CD4-positive, alpha-beta T cell treated with Interleukin-15 for 1 hour (primary cell): ENCODE measurements around the gene AIM2.
A peak's percentile ranks its signal among the peaks of the same experiment; 100 is the strongest.
"Not testable (repeated sequence)": the region's sequence is repeated elsewhere in the genome, so short reads cannot be mapped to it uniquely, and the experiment has no call there.

Source experiments
- DNase-seq: peaks from one replicate; pipeline ENCODE4 v3.0.0-alpha.2; 2020

Gene AIM2

GRCh38 chr1:159076438-159077119 lies at the start of gene AIM2:
Gene AIM2, minus strand, starts transcription at chr1:159076766. Its CDS starts 3,267 bp downstream, at chr1:159073499.
- peak; percentile 74 for DNase-seq

- DNase-seq, result no peak
These were observed 47.0 kb upstream of the AIM2 start for GRCh38 chr1:159123587-159123986.

GRCh38 chr1:159122005-159122621 lies 45.5 kb upstream of the AIM2 start:
- DNase-seq, result no peak

GRCh38 chr1:159121526-159121925 lies 45.0 kb upstream of the AIM2 start:
- DNase-seq, result no peak

GRCh38 chr1:159120317-159120716 lies 43.8 kb upstream of the AIM2 start:
- DNase-seq, result no peak

- no peak for DNase-seq
These were observed 37.2 kb upstream of the AIM2 start for GRCh38 chr1:159113596-159114433.

GRCh38 chr1:159103021-159103420 lies 26.5 kb upstream of the AIM2 start:
- not testable (repeated sequence) for DNase-seq

- DNase-seq, result no peak
These were observed 24.0 kb upstream of the AIM2 start for GRCh38 chr1:159100589-159100988.

- no peak for DNase-seq
These were observed 22.0 kb upstream of the AIM2 start for GRCh38 chr1:159098596-159098995.

- no peak for DNase-seq
These were observed 15.6 kb upstream of the AIM2 start for GRCh38 chr1:159092036-159092760.

GRCh38 chr1:159091607-159092031 lies 15.1 kb upstream of the AIM2 start:
- DNase-seq, result no peak

GRCh38 chr1:159091180-159091560 lies 14.6 kb upstream of the AIM2 start:
- DNase-seq, result no peak

GRCh38 chr1:159090286-159091179 lies 14.0 kb upstream of the AIM2 start:
- no peak for DNase-seq

- no peak for DNase-seq
These were observed 12.7 kb upstream of the AIM2 start for GRCh38 chr1:159089184-159089791.

- DNase-seq, result no peak
These were observed 12.1 kb upstream of the AIM2 start for GRCh38 chr1:159088546-159089183.

- no peak for DNase-seq
These were observed 11.5 kb upstream of the AIM2 start for GRCh38 chr1:159088050-159088449.

- DNase-seq, result peak; percentile 32
These were observed 8.3 kb upstream of the AIM2 start for GRCh38 chr1:159084867-159085266.

- DNase-seq, result no peak
These were observed 7.6 kb upstream of the AIM2 start for GRCh38 chr1:159084152-159084551.

GRCh38 chr1:159083013-159083412 lies 6.4 kb upstream of the AIM2 start:
- DNase-seq, result no peak

GRCh38 chr1:159081626-159082025 lies 5.1 kb upstream of the AIM2 start:
- no peak for DNase-seq

- no peak for DNase-seq
These were observed 3.0 kb upstream of the AIM2 start for GRCh38 chr1:159079525-159079924.
